Left colon (tissue), 2 donors: ENCODE results near the gene DIO1. TPM values are rescaled to one million over a fixed set of nuclear protein-coding genes. Genes with fewer than 3 reads are reported as not detected.
A peak's percentile ranks its signal among the peaks of the same experiment; 100 is the strongest.

Source experiments
- ATAC-seq: fragments of 200-7000 bp; cut with Tn5 transposase; one replicate; pipeline ENCODE4 v1.9.1; 2020; ENCODE audit warnings: mild to moderate bottlenecking, moderate library complexity
- DNase-seq, 2 donors: peaks; one replicate each; pipeline ENCODE4 v3.0.0-alpha.2; 2020
- intact Hi-C, 2 donors: fragments of 100-400 bp; cut with DNase I in 1 of 2; cut with micrococcal nuclease in 1 of 2; formaldehyde crosslinking; loops; one replicate each; pipeline versions ENCODE4 v1.11.2 to v1.14.0; 2022; cut with DNase I, micrococcal nuclease
- total RNA-seq, 2 donors: library from RNA; stranded (reverse); fragmentation: NEBNext Ultra II Directional; extraction: Animal tissue kit (Norgen Biotek cat#: 25700); gene quantifications; one replicate each; pipeline ENCODE4 v1.2.1, GENCODE V29; 2021
- donor health status: DM: no; HTN: no; CAD: no.
- donor health status: DM: yes; HTN: yes; CAD: no.

Gene DIO1
- total RNA-seq, 2 donors from 2014 or later: 0.31 TPM; not detected in 1

DNA sequence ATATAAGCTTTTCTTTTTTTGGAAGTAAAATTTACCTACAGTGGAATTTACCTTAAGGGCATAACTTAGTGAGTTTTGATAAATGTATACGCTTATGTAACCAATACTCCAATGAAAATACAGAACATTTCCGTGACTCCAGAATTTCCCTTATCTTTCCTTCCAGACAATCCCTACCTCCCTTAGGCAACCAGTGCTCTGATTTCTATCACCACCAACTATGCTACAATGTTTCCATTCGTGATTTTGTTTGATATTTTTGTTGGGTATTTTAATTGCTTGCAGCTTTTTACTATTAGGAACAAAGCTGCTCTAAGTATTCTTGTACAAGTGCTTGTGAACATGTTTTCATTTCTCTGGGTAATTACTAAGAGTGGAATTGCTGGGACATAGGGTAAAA lies 36.9 kb downstream of the DIO1 start:
- no peak for DNase-seq
- intact Hi-C loops: no loop called here
- ATAC-seq: no peak

DNA sequence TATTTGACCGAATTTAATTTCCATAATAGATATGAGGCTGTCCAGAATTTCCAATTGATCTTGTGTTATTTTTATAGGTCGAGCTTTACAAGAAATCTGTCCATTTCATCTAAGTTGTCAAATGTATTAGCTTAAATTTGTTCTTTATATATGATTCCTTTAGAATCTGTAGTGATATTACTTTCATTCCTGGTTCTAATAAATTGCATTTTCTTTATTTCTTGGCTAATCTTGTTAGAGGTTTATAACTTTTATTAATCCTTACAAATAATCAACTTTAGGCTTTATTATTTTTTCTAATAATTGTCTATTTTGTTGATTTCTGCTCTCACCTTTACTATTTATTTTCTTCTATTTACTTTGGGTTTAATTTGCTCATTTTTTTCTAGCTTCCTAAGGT lies 37.5 kb downstream of the DIO1 start:
- no peak for ATAC-seq
- no peak for DNase-seq
- intact Hi-C loops: no loop called here

DNA sequence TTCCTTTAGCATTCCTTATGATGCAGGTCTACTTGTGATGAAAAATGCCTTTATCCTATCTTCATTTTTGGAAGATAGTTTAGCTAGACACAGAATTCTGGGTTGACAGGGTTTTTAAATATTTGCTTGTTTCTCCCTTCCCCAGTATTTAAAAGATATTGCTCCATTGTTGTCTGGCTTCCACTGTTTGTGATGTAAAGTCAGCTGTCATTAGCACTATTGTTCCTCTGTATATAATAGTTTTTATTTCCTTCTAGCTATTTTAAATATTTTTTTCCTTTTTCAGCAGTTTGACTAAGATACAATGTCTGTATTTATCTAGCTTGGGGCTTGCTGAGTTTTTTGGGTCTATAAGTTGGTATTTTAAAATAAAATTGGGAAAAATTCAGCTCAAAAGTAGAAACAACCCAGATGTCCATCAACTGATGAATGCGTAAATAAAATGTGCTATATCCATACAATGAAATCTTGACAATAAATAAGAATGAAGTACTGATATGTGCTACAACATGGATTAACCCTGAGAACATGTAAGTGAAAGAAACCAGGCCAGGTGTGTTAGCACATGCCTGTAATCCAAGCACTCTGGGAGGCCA lies 40.3 kb downstream of the DIO1 start:
- ATAC-seq: no peak
- no peak for DNase-seq
- intact Hi-C loops: no loop called here

DNA sequence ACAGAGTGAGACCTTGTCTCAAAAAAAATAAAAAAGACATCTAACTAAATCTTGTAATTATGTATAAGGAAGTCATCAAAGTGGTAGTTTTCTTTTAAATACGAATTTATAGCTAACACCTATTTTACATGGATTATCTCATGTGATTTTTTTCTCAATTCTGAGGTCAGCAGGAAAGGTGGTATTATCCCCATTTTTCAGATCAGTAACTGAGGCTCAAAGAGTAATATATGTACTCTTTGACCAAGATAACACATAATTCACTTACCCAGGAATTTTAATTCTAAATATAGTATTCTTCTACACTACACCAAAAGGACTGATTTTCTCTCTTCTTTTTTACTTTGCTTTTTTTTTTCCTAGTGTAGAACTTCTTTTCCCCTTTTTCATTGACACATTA lies 42.4 kb downstream of the DIO1 start:
- intact Hi-C loops: no loop called here
- DNase-seq (no peak), ATAC-seq (no peak)

DNA sequence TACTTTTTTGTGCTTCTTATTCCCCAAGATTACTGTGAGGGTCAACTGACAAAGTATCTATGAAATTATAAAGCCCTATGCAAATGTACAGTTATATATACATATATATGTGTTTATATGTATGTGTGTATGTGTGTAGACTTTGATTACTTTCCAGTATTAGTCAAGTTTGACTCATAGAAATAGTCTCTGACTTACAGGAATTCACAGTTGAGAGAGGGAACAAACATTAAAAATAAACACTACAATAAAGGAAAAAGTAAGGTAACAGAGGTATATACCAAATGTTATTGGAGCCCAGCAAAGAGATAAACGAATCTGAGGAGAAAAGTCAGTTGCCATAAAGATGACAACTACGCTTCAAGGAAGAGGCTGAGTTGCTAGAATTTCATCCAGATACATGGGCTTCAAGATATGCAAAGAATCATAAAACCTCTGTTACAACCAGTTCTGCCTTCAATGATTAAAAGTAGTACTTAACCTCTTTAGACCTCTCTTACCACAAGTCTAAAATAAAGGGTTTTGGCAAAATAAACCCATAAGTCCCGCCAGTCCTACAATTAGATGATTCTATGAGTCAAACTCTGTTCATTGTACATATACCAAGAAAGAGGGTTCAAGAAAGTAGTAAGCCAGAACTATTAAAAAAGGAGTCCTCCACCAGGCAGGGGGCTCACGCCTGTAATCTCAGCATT lies 44.3 kb downstream of the DIO1 start:
- no peak for ATAC-seq
- intact Hi-C loops: no loop called here
- no peak for DNase-seq

DNA sequence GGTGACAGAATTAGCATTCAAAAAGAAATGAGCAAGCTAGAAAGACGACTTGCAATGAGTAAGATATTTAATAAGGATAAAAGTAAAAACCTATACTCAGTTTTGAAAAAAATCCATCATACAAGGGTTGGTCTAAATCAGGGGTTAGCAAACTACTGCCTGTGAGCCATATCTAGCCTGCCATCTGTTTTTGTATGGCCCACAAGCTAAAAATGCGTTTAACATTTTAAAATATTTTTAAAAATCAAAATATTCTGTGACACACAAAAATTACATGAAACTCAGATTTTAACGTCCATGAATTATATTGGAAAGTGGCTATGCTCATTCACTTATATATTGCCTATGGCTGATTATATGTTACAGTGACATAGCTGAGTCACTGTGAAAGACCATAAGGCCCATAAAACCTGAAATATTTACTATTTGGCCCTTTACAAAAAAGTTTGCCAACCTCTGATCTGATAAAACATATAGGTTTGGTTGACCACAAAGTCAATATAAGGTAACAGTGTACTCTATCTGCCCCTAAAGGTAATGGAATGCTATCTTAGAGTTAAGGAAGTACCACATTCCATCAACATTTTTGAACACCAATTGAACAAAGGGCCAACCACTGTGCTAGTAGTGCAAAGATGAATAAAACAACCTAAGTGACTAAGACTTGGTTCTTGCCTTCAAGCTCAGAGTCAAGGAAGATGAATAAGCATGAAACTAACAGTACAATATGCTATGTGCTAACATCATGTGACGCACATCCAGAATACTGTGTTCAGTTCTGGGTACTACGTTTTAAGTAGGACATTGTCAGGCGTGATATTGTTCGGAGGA lies 48.4 kb downstream of the DIO1 start:
- no peak for DNase-seq
- no peak for ATAC-seq
- intact Hi-C loops: no loop called here

DNA sequence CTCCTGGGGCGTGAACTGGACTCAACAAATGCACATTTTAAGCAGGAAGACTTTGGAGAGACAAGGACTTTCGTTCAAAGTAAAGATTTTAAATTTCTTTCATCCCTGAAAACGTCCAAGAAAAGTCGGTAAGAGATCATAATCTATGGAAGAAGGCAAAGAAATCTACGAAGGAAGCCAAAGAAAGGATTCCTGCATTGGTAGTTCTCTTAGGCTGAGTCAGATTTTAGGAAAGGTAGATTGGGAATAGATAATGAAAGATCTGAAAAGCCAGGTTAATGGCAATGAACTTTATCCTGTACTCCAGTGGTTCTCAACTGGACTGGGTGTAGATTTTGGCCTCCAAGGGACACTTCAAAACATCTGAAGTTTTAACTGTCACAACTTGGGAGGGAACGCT lies 49.1 kb downstream of the DIO1 start:
- no peak for ATAC-seq
- intact Hi-C loops: no loop called here
- no peak for DNase-seq

DNA sequence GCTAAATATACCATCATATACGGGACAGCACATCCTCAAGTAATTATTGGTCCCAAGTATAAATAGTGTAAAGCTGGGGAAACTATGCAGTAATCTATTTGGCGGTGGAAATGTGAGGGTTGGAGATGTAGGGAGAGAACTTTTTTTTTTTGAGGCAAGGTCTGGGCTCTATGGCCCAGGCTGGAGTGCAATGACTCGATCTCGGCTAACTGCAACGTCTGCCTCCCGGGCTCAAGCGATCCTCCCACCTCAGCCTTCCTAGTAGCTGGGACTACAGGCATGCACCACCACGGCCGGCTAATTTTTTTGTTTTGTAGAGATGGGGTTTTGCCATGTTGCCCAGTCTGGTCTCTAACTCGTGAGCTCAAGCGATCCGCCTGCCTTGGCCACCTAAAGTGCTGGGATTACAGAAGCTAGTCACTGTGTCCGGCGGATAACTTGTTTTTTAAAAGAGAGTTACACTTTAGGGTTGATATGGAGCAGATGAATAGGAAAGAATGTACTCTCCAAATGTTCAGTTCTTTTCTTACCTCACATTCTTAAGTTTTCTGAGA lies 49.6 kb downstream of the DIO1 start:
- ATAC-seq (no peak), DNase-seq (no peak)
- intact Hi-C loops: no loop called here

DNA sequence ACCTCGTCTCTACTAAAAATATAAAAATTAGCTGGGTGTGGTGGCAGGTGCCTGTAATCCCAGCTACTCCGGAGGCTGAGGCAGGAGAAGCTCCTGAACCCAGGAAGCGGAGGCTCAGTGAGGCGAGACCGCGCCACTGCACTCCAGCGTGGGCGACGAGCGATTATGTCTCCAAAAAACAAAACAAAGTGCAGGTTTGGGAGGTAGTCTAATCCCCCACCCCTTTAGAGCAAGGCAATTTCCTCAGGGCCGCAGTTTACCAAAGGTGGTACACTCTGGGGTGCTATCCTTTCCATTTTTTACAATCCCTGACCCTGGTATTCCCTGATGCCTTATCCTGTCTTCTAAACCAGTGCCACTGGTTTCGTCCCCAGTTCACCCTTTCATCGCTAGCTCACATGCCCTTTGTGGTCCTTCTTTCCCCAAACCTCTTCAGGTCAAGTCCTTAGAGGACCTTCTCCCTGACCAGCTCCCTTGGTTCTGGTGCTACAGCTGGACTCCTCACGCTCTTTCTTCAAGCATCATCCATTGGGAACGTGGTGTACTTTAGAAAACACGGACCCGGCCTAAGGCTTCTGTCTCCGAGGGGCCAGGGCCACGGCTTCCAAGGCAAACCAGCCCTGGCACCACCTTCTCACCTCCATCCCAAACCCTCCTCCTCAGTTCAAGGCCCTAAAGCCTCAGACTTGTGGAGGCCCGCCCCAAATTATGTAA lies 50.6 kb downstream of the DIO1 start:
- DNase-seq (peak in 1 of 2 donors; percentile 13), ATAC-seq (no peak)
- intact Hi-C loops: no loop called here

DNA sequence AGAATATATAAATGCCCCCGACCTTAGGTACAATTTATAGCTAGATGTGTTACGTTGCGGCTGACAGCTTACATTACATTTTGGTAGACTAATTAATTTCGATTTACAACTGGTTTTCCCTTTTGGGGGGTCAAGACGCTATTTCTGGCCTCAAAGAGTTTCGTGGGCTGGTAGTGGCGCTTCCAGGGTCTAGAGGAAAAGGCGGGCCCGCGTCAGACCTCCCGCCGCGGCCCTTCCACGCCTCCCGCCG lies 51.1 kb downstream of the DIO1 start:
- DNase-seq (no peak), ATAC-seq (no peak)
- intact Hi-C loops: no loop called here

DNA sequence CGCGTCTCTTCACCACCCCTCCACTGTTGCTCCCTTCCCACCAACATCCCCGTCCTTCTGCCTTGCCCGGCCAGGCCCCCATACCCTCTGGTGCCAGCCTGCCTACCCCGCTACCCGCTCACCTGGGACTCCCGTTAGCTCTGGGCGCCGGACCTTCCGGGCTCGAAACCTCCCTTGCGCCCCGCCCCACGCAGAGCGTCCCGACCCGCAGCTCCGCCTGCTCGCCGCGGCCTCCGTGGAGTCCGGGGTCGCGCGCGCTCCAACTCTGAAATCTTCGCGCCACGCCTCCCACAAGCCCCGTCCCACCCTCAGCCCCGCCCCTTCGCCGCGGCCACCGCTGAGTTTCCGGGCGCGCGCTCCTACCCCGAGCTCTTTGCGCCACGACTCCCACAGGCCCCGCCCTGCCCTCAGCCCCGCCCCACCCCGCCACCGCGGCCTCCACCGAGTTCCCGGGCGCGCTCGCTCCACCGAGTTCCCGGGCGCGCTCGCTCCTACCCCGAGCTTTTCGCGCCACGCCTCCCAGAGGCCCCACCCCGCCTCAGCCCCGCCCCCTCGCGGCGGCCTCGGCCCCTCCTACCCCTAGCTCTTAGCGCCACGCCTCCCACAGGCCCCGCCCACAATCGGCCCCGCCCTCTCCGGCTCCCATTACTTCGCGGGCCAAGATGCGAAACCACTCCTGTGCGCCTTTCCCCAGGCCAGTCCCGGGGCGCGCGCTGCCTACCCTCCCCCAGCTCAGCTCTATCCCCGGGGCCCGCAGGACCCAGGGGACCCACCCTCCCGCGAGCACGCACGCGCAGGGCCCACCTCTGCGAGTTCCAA lies 51.7 kb downstream of the DIO1 start, which contains the start of gene IFT25:
Gene IFT25 (minus strand): TSS at position 267 of the 819 bp plus-strand sequence. CDS start 5,617 bp downstream, outside the sequence.
- DNase-seq (peak; percentile 94 to 99), ATAC-seq (peak; percentile 88)
- intact Hi-C loops: no loop called here

DNA sequence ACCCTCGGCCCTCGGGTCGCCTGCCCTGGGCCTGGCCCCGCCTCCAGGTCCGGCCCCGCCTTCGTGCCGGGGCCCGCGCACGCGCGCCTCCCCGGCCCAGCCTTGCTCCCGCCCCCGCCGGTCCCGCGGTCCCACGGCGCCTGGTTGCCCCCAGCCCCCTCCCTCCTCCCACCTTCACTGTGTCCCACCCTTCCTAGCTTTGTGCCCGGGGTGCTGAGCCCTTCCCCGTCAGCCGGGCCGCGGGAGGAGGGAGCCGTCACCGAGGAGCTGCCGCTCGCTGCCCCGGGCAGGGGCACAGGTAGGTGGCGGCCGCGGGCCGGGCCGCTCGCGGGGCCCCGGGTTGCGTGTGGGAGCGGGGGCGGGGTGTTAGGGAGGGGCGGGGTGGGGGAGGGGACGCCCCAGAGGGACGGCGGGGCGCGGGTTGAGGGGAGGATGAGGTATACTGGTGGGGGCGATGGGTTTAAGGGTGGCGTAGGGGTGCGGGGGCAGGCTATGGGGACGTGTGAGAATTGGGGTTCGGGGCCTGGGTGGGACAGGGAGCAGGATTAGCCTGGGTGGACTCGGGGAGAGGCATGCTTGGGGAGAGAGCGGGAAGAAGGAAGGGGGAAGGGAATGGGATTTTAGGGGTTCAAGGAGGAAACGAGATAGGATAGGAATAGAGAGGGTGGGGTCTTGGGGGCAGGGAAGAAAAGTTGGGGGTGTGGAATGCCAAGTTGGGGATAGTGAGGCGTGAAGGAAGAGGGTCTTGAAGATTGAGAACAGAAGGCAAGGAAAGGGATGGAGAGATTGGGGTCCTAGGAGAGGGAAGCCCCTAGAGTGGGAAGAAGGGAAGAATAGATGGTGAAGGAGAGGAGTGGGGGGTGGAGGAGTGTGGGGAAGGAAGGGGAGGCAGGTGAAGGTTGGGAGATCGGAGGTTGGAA lies 52.5 kb downstream of the DIO1 start, which contains the start of gene LRRC42:
Gene LRRC42 (plus strand): TSS at position 99 of the 920 bp plus-strand sequence. CDS start 5,650 bp downstream, outside the sequence.
- no peak for DNase-seq
- intact Hi-C loops: no loop called here
- ATAC-seq: peak; percentile 81

DNA sequence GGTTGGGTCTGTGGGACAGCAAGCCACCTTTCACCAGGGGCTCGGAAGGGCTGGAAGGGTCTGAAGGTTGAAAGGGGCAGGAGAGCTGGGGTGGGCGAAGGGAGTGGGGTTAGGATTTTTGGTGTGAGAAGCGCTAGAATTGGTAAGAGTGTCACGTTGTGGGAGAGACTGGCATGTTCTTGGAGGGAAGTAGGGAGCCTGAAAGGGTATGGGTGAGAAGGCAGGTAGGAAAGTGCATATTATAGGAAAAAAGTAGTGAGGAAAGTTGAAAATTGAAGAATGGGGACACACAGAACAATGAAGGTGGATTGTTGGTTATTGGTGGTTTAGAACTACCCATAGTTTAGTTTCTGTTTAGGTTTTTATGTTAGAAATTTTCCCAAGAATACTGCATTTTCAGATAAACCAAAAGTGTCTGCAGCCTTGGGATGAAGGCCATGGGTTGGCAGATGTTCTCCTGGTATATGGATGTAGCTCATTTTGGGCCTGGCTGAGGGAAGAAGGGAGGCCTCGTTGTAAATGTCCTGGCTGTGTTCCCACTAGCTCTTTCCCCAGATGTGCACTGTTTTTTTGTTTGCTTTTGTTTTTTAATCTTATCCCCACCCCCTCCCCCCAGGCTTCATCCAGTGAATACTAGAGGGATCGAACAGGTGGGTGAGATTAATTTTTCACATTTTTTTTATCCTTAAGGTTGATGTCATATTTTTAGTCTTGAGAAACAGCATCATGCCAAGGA lies 53.4 kb downstream of the DIO1 start:
- no peak for ATAC-seq
- peak in 1 of 2 donors; percentile 25 for DNase-seq
- intact Hi-C loops: no loop called here

DNA sequence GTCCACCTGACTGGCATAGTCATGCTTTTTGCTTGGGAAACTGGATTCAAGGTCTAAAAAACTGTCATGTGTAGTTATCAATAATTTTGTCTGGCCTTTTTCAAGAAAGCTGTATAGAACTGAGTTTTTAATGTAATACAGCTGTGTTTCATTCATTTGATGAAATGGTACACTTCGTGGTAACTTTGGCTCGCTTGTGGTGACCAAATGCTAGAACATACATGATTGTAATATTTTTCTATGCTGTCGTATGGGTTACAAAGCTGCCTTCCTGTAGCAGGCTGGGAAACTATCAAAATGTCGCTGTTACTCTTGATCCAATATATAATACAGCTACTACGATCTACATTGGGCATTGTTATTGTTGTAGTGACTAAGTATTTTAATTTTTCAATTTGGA lies 54.3 kb downstream of the DIO1 start:
- DNase-seq: no peak
- ATAC-seq: no peak
- intact Hi-C loops: no loop called here

DNA sequence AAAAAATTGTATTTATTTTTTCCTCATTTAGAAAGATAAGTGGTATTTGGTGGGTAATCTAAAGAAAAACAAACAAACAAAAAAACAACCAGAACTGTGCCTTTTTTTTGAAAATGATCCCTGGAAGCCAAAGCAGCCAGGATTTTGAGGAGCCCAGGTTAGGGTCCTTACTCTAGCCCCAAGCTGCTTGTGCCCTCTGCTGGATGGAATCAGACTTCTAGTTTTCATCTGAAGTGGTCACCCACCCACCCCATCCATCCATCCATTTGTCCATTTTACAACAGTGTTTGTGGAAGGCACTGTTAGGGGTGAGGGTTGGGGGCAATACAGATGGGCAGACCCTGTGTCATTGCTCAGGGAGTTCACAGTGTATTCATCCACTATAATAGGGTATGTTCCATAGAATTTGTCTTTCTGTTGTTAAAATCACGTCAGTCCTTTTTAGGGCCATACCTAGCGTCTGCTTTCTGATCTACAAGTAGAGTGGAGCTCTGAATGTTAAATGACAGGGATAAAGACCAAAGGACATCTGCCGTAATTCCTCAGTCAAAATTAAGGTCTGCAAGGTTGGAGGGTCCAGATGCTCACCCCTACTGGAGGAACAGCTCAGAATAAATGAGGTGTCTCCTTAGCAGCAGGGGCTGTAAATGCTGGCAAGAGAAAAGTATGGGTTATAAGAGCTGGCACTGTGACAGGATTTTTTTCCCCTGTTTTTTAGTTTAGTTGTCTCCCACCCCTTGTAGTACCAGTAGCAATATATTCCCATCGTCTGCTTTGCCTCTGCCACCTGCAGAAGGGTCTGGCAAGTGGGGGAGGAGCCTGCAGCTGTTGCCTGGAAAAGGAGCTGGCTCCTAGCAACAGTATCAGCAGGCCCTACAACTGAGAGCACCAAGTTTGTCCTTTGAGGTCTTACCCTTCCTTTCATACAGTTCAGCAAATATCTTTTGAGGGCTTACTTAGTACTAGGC lies 55.3 kb downstream of the DIO1 start:
- ATAC-seq (no peak), DNase-seq (peak in 1 of 2 donors; percentile 15)
- intact Hi-C loops: no loop called here

DNA sequence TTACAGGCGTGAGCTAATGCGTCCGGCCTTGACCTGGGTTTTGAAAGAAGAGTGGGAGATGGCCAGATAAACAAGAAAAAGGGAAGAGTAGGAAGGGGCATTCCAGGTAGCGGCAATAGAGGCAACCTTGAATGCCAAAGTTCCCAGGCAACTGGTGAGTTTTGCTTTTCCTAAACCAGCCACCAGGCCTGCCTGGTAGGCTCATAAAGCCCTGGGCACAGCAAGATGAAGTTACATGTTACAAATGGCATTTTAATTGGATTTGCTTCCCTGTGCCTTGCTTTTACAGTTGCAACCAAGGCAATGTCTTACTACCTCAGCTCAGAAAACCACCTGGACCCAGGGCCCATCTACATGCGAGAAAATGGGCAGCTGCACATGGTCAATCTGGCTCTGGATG lies 57.7 kb downstream of the DIO1 start:
- intact Hi-C loops: no loop called here
- ATAC-seq: no peak
- no peak for DNase-seq
